Measurements from ENCODE around the gene ACO2. TPM values are rescaled to one million over a fixed set of nuclear protein-coding genes. Genes with fewer than 3 reads are reported as not detected.

Gene ACO2
- total and polyA plus RNA-seq, 5 experiments from 2014 or later = 64.2 to 91.9 (median 72.3) TPM

- H3K27ac Mint-ChIP-seq = peak overlapping the region in 1 of 10 donors; percentile 9
- POLR2A ChIA-PET = interaction anchor here (0.7 kb wide), 1 partner anchor 113 kb away, joined by 3 read pairs; no protein-coding TSS in a partner anchor
- H3K4me1 Mint-ChIP-seq = peaks cover 7 to 24% (median 15%) of the 10 kb centered on the region in 4 donors
- ATAC-seq (no peak), DNase-seq (no peak)
- peaks cover 0 to 18% (median 0%) of the 10 kb centered on the region in 3 donors for H3K36me3 Mint-ChIP-seq
- H3K27me3 Mint-ChIP-seq = no peaks in the 10 kb centered on the region
- H3K4me3 Mint-ChIP-seq = no peak overlapping the region
- H3K9me3 Mint-ChIP-seq = no peaks in the 10 kb centered on the region
Measured at GRCh38 chr22:41521126-41521525, 52.2 kb downstream of the ACO2 start.

- Mint-ChIP-seq H3K4me1 (peaks cover 7 to 27% (median 21%) of the 10 kb centered on the region in 4 donors), H3K27ac (peak overlapping the region in 9 of 10 donors; percentile 38 to 88 (median 76))
- POLR2A ChIA-PET = interaction anchor here (0.9 to 2.0 kb wide), 2 partner anchors 21 to 119 kb away, joined by 3 to 5 read pairs; partner anchors contain the start of gene POLR3H
Measured at GRCh38 chr22:41522813-41523212, 53.9 kb downstream of the ACO2 start.

GRCh38 chr22:41523464-41524221, 54.7 kb downstream of the ACO2 start:
- Mint-ChIP-seq H3K9me3 (no peaks in the 10 kb centered on the region), H3K4me1 (peaks cover 8 to 27% (median 21%) of the 10 kb centered on the region in 4 donors), H3K27ac (peak overlapping the region in 9 of 10 donors; percentile 38 to 94 (median 89)), H3K36me3 (peaks cover 0 to 31% (median 2%) of the 10 kb centered on the region in 3 donors), H3K27me3 (no peaks in the 10 kb centered on the region), H3K4me3 (no peak overlapping the region)
- no peak for DNase-seq
- POLR2A ChIA-PET = interaction anchor here (0.6 to 2.0 kb wide), 5 partner anchors 20 to 376 kb away, joined by 3 to 13 read pairs (median 5); partner anchors contain the start of genes ACO2, PHF5A, POLR3H and TOB2
- ATAC-seq = no peak

More at GRCh38 chr22:41522813-41523212, 53.9 kb downstream of the ACO2 start:
- H3K9me3 Mint-ChIP-seq = no peaks in the 10 kb centered on the region
- H3K4me3 Mint-ChIP-seq = peak overlapping the region in 1 of 10 donors; percentile 20
- peaks cover 0 to 25% (median 0%) of the 10 kb centered on the region in 3 donors for H3K36me3 Mint-ChIP-seq
- no peaks in the 10 kb centered on the region for H3K27me3 Mint-ChIP-seq
- DNase-seq = no peak
- no peak for ATAC-seq

GRCh38 chr22:41524251-41524661, 55.3 kb downstream of the ACO2 start:
- H3K27me3 Mint-ChIP-seq = no peaks in the 10 kb centered on the region
- peaks cover 9 to 27% (median 21%) of the 10 kb centered on the region in 4 donors for H3K4me1 Mint-ChIP-seq
- ATAC-seq (no peak), DNase-seq (no peak)
- H3K9me3 Mint-ChIP-seq = no peaks in the 10 kb centered on the region
- POLR2A ChIA-PET = interaction anchor here (0.6 to 2.0 kb wide), 10 partner anchors 11 to 377 kb away, joined by 3 to 13 read pairs (median 4); partner anchors contain the start of genes ACO2, PHF5A, POLR3H and TEF
- peaks cover 0 to 36% (median 5%) of the 10 kb centered on the region in 3 donors for H3K36me3 Mint-ChIP-seq
- peak overlapping the region in 3 of 10 donors; percentile 11 to 49 (median 22) for H3K4me3 Mint-ChIP-seq
- H3K27ac Mint-ChIP-seq = peak overlapping the region in 8 of 10 donors; percentile 37 to 94 (median 90)

GRCh38 chr22:41524809-41525449, 56.0 kb downstream of the ACO2 start:
- ATAC-seq (peak; percentile 88 to 97), DNase-seq (peak; percentile 45 to 89 (median 70))
- POLR2A ChIA-PET = interaction anchor here (0.5 to 1.8 kb wide), 9 partner anchors 12 to 143 kb away, joined by 3 to 13 read pairs (median 4); partner anchors contain the start of genes ACO2, PHF5A, TEF and TOB2
- H3K27me3 Mint-ChIP-seq = no peaks in the 10 kb centered on the region
- H3K27ac Mint-ChIP-seq = peak overlapping the region in 9 of 10 donors; percentile 31 to 94 (median 89)
- H3K4me3 Mint-ChIP-seq = peak overlapping the region in 7 of 10 donors; percentile 11 to 49 (median 38)
- no peaks in the 10 kb centered on the region for H3K9me3 Mint-ChIP-seq
- H3K4me1 Mint-ChIP-seq = peaks cover 9 to 27% (median 21%) of the 10 kb centered on the region in 4 donors
- peaks cover 0 to 39% (median 5%) of the 10 kb centered on the region in 3 donors for H3K36me3 Mint-ChIP-seq

- Mint-ChIP-seq H3K9me3 (no peaks in the 10 kb centered on the region), H3K27me3 (no peaks in the 10 kb centered on the region), H3K27ac (peak overlapping the region in 9 of 10 donors; percentile 19 to 94 (median 89)), H3K4me3 (peak overlapping the region in 1 of 10 donors; percentile 11), H3K36me3 (peaks cover 3 to 45% (median 5%) of the 10 kb centered on the region in 3 donors), H3K4me1 (peaks cover 9 to 27% (median 21%) of the 10 kb centered on the region in 4 donors)
- POLR2A ChIA-PET = interaction anchor here (0.5 to 2.4 kb wide), 8 partner anchors 46 to 144 kb away, joined by 3 to 13 read pairs (median 6); partner anchors contain the start of genes ACO2, PHF5A and TEF
- ATAC-seq = no peak
- DNase-seq = no peak
Measured at GRCh38 chr22:41525450-41526225, 56.7 kb downstream of the ACO2 start.

- ATAC-seq (no peak), DNase-seq (no peak)
- H3K27me3 Mint-ChIP-seq = no peaks in the 10 kb centered on the region
- no peak overlapping the region for H3K4me3 Mint-ChIP-seq
- POLR2A ChIA-PET = interaction anchor here (0.8 to 2.4 kb wide), 3 partner anchors 116 to 148 kb away, joined by 3 to 9 read pairs (median 6); no protein-coding TSS in a partner anchor
- H3K9me3 Mint-ChIP-seq = no peaks in the 10 kb centered on the region
- H3K4me1 Mint-ChIP-seq = peaks cover 10 to 27% (median 21%) of the 10 kb centered on the region in 4 donors
- H3K27ac Mint-ChIP-seq = peak overlapping the region in 9 of 10 donors; percentile 26 to 94 (median 84)
- H3K36me3 Mint-ChIP-seq = peaks cover 3 to 49% (median 5%) of the 10 kb centered on the region in 3 donors
Measured at GRCh38 chr22:41526226-41526829, 57.4 kb downstream of the ACO2 start.

- POLR2A ChIA-PET = interaction anchor here (0.6 to 2.4 kb wide), 4 partner anchors 117 to 226 kb away, joined by 3 to 9 read pairs (median 4); partner anchors contain the start of gene ZC3H7B
- Mint-ChIP-seq H3K27me3 (no peaks in the 10 kb centered on the region), H3K36me3 (peaks cover 3 to 49% (median 5%) of the 10 kb centered on the region in 3 donors), H3K4me3 (no peak overlapping the region), H3K4me1 (peaks cover 10 to 27% (median 21%) of the 10 kb centered on the region in 4 donors), H3K9me3 (no peaks in the 10 kb centered on the region), H3K27ac (peak overlapping the region; percentile 26 to 90 (median 80))
- DNase-seq = peak; percentile 52 to 78 (median 67)
- ATAC-seq = peak; percentile 63 to 65
Measured at GRCh38 chr22:41526830-41527799, 58.2 kb downstream of the ACO2 start.

GRCh38 chr22:41528132-41528766, 59.3 kb downstream of the ACO2 start:
- peak overlapping the region in 7 of 10 donors; percentile 18 to 63 (median 59) for H3K27ac Mint-ChIP-seq
- DNase-seq (no peak), ATAC-seq (no peak)
- H3K27me3 Mint-ChIP-seq = no peaks in the 10 kb centered on the region
- peaks cover 11 to 22% (median 20%) of the 10 kb centered on the region in 4 donors for H3K4me1 Mint-ChIP-seq
- POLR2A ChIA-PET = interaction anchor here (1.5 to 2.4 kb wide), 3 partner anchors 116 to 124 kb away, joined by 3 to 9 read pairs (median 6); no protein-coding TSS in a partner anchor
- no peak overlapping the region for H3K4me3 Mint-ChIP-seq
- H3K36me3 Mint-ChIP-seq = peaks cover 3 to 49% (median 5%) of the 10 kb centered on the region in 3 donors
- H3K9me3 Mint-ChIP-seq = no peaks in the 10 kb centered on the region

Measured in naive thymus-derived CD8-positive, alpha-beta T cell (primary cell).